K562 (cell line): ENCODE data around the gene CACNA2D3. TPM values are rescaled to one million over a fixed set of nuclear protein-coding genes. Genes with fewer than 3 reads are reported as not detected.

Experiments used
- ATAC-seq: fragments of 200-7000 bp; cut with Tn5 transposase; 3 replicates; pipeline ENCODE4 v1.9.1; 2020; ENCODE audit warnings: moderate library complexity
- BruUV-seq: library from RNA; stranded (reverse); fragments of 400-500 nt; replicated peaks from 2 replicates; lab custom pipeline; 2021; lab: Mats Ljungman, UMichigan
- CTCF ChIA-PET: fragments of 300-600 bp; formaldehyde crosslinking; extraction: SDS; loops from one replicate; lab custom pipeline; 2021; ENCODE audit warnings: low intra/inter-chr PET ratio; lab: Yijun Ruan, JAX
- POLR2A ChIA-PET: fragments of 300-600, 350-650 bp; sonication (Branson Sonifier 250); formaldehyde crosslinking; extraction: SDS; loops from one replicate; lab custom pipeline; 2021; ENCODE audit warnings: antibody characterized with exemption, inconsistent platforms; lab: Yijun Ruan, JAX
- DNase-seq, 4 experiments: peaks; one replicate each; pipeline versions ENCODE4 v3.0.0 to v3.0.0-alpha.2; 2011 to 2018; ENCODE audit warnings: low spot score in 3 of 4, mixed read lengths in 3 of 4; ENCODE audit errors: extremely low read depth in 1 of 4
- FAIRE-seq: peaks from 2 replicates; lab custom pipeline; 2011; peaks lifted over from hg19 to GRCh38; lab: Jason Lieb, UNC
- H2AFZ ChIP-seq: 2 replicates; pipeline ENCODE4 v1.6.0; 2011; ENCODE audit warnings: low read depth, low read length, control low read depth, inconsistent platforms
- H3K27ac ChIP-seq: fragments of 200-600 bp; 3 replicates; pipeline ENCODE4 v1.8.0; 2011; ENCODE audit warnings: low read depth, mild to moderate bottlenecking, control low read depth, inconsistent platforms, low read length, moderate library complexity, mixed read lengths; ENCODE audit errors: extremely low read depth
- H3K27me3 ChIP-seq, 2 experiments: fragments of 300-600 bp in 1 of 2; 2 replicates in 1 of 2; 3 replicates in 1 of 2; pipeline versions ENCODE4 v1.6.0 to v1.8.0; 2011; ENCODE audit warnings: inconsistent platforms in 2 of 2, low read length in 2 of 2, mild to moderate bottlenecking in 1 of 2, mixed read lengths in 1 of 2, moderate library complexity in 1 of 2; ENCODE audit not compliant: control insufficient read depth in 2 of 2, insufficient read depth in 2 of 2
- H3K36me3 ChIP-seq: fragments of 300-600 bp; 3 replicates; pipeline ENCODE4 v1.8.0; 2011; ENCODE audit warnings: mild to moderate bottlenecking, low read length, inconsistent platforms; ENCODE audit not compliant: control insufficient read depth, insufficient read depth
- H3K4me1 ChIP-seq, 2 experiments: fragments of 200-600 bp in 1 of 2; replicated peaks in 1 of 2; 2 replicates in 1 of 2; 3 replicates in 1 of 2; pipeline versions ENCODE4 v1.5.1 to v1.8.0; 2011; ENCODE audit warnings: inconsistent platforms in 2 of 2, low read length in 2 of 2, mild to moderate bottlenecking in 1 of 2, mixed read lengths in 1 of 2, moderate library complexity in 1 of 2; ENCODE audit not compliant: control insufficient read depth in 2 of 2, insufficient read depth in 2 of 2
- H3K4me2 ChIP-seq: 2 replicates; pipeline ENCODE4 v1.6.1; 2011; ENCODE audit warnings: low read length, control low read depth, inconsistent platforms, mixed read lengths; ENCODE audit not compliant: insufficient read depth
- H3K4me3 ChIP-seq: fragments of 200-600 bp; sonication (generic), shearing (Covaris generic); 2 replicates; pipeline ENCODE4 v1.5.1; 2016; ENCODE audit warnings: control low read depth, inconsistent platforms
- H3K79me2 ChIP-seq: fragments of 200-600 bp; 3 replicates; pipeline ENCODE4 v1.8.0; 2011; ENCODE audit warnings: low read length, inconsistent platforms; ENCODE audit not compliant: control insufficient read depth, insufficient read depth
- H3K9ac ChIP-seq, 2 experiments: 2 replicates each; pipeline versions ENCODE4 v1.6.0 to v1.6.1; 2011; ENCODE audit warnings: low read depth in 2 of 2, low read length in 2 of 2, control low read depth in 1 of 2, inconsistent platforms in 1 of 2, mild to moderate bottlenecking in 1 of 2, mixed read lengths in 1 of 2; ENCODE audit not compliant: insufficient read depth in 1 of 2
- H3K9me1 ChIP-seq: one replicate; pipeline ENCODE4 v1.6.0; 2011; ENCODE audit warnings: inconsistent platforms, mild to moderate bottlenecking, low read length, moderate library complexity; ENCODE audit not compliant: control insufficient read depth, insufficient read depth
- H3K9me3 ChIP-seq: replicated peaks from 2 replicates; pipeline ENCODE4 v1.5.1; 2011; ENCODE audit warnings: low read depth, low read length, inconsistent platforms; ENCODE audit not compliant: control insufficient read depth, insufficient read depth
- H4K20me1 ChIP-seq: replicated peaks from 2 replicates; pipeline ENCODE4 v1.6.1; 2011; ENCODE audit warnings: low read length, inconsistent platforms, mixed read lengths; ENCODE audit not compliant: control insufficient read depth, insufficient read depth
- CHD2 ChIP-seq: IDR thresholded peaks from 2 replicates; pipeline ENCODE4 v1.6.1; 2011; ENCODE audit warnings: low read depth, low read length
- HLTF ChIP-seq: fragments of 450-650 bp; IDR thresholded peaks from 2 replicates; pipeline ENCODE4 v1.6.1; 2016
- LCOR ChIP-seq: sonication (generic); formaldehyde crosslinking; IDR thresholded peaks from 2 replicates; pipeline ENCODE4 v1.8.0; 2022; ENCODE audit warnings: mild to moderate bottlenecking, missing genetic modification reagents
- NR0B1 ChIP-seq: fragments of 450-650 bp; IDR thresholded peaks from one replicate; pipeline ENCODE4 v1.6.1; 2018; ENCODE audit warnings: mild to moderate bottlenecking, moderate library complexity; ENCODE audit not compliant: partially characterized antibody
- RBFOX2 ChIP-seq: fragments of 200-400 bp; formaldehyde crosslinking; IDR thresholded peaks from 2 replicates; pipeline ENCODE4 v1.6.1; 2017; ENCODE audit warnings: low read depth, mild to moderate bottlenecking, low read length, moderate library complexity
- SAP30 ChIP-seq: fragments of 200-600 bp; sonication (generic); IDR thresholded peaks from 2 replicates; pipeline ENCODE4 v1.6.1; 2012; ENCODE audit warnings: borderline replicate concordance, low read depth, mild to moderate bottlenecking, moderate library complexity, low read length, control low read depth, inconsistent platforms; ENCODE audit not compliant: insufficient read depth, poor library complexity, severe bottlenecking
- SRF ChIP-seq, 2 experiments: fragments of 250-450, 450-650 bp in 1 of 2; sonication (Bioruptor Pico) in 1 of 2; sonication (generic) in 1 of 2; formaldehyde crosslinking; IDR thresholded peaks; 2 replicates each; pipeline versions ENCODE4 v1.5.0 to v1.5.1; 2020 to 2022; ENCODE audit warnings: mild to moderate bottlenecking in 1 of 2, missing genetic modification reagents in 1 of 2
- SRSF3 ChIP-seq: fragments of 200-400 bp; formaldehyde crosslinking; IDR thresholded peaks from 2 replicates; pipeline ENCODE4 v1.6.1; 2016; ENCODE audit warnings: mild to moderate bottlenecking, low read length, moderate library complexity; ENCODE audit not compliant: insufficient read depth
- ZBTB5 ChIP-seq: fragments of 450-650 bp; IDR thresholded peaks from 2 replicates; pipeline ENCODE4 v1.6.1; 2017; ENCODE audit warnings: antibody characterized with exemption
- ZFPM2 ChIP-seq: fragments of 250-450 bp; sonication (Bioruptor Pico); IDR thresholded peaks from 2 replicates; pipeline ENCODE4 v1.5.1; 2022; ENCODE audit warnings: mild to moderate bottlenecking
- ZKSCAN1 ChIP-seq: fragments of 150-350 bp; IDR thresholded peaks from 2 replicates; pipeline ENCODE4 v1.6.1; 2016; ENCODE audit warnings: low read depth, low read length
- ZNF695 ChIP-seq: fragments of 450-650 bp; formaldehyde crosslinking; IDR thresholded peaks from 2 replicates; pipeline ENCODE4 v1.4.0; 2020; ENCODE audit warnings: mild to moderate bottlenecking, moderate library complexity
- whole genome bisulfite sequencing: fragments of 100-300 bp; shearing (Covaris generic); methylation state at CpG from one replicate; pipeline ENCODE4 v1.1.6; 2016; ENCODE audit warnings: low coverage, mixed read lengths; ENCODE audit not compliant: insufficient coverage; ENCODE audit errors: missing lambda C conversion rate; 5-methylcytosine and 5-hydroxymethylcytosine counted together
- in situ Hi-C: fragments of 300-500 bp; cut with MboI; formaldehyde crosslinking; loops from 4 replicates; pipeline ENCODE4 v1.15.0; 2018; ENCODE audit warnings: inconsistent platforms, mixed read lengths
- intact Hi-C: fragments of 100-400 bp; cut with micrococcal nuclease; formaldehyde crosslinking; loops from 2 replicates; pipeline ENCODE4 v1.14.2; 2022
- polyA plus RNA-seq, 8 experiments: library from polyadenylated mRNA; depleted of rRNA in 4 of 8; stranded (reverse) in 5 of 8; unstranded in 3 of 8; fragments of >200 nt; fragmentation: Nextera tagmentation in 2 of 8; fragmentation: Illumina TruSeq in 1 of 8; extraction: Ambion mirVana in 2 of 8; extraction: Trizol in 1 of 8; gene quantifications; 2 replicates each; pipeline versions ENCODE4 v1.2.1 to v1.2.3, GENCODE V29; 2011 to 2014; ENCODE audit warnings: inconsistent platforms in 1 of 8, missing spikeins in 1 of 8
- total RNA-seq, 7 experiments: library from RNA; depleted of rRNA in 6 of 7; stranded (reverse); fragments of >200 nt in 6 of 7; fragmentation: Illumina TruSeq in 2 of 7; extraction: Trizol in 2 of 7; gene quantifications; 2 replicates each; pipeline versions ENCODE4 v1.2.1 to v1.2.3, GENCODE V29; 2011 to 2021; ENCODE audit warnings: low replicate concordance in 1 of 7
- TF ChIP-seq, protein P1 (sequence below): IDR thresholded peaks from 3 replicates; pipeline ENCODE4 v1.6.1; 2011; ENCODE audit warnings: borderline replicate concordance, mild to moderate bottlenecking, moderate library complexity; ENCODE audit not compliant: insufficient read length; ENCODE audit errors: extremely low read depth
- TF ChIP-seq, protein P2 (sequence below): sonication (generic); formaldehyde crosslinking; IDR thresholded peaks from 2 replicates; pipeline ENCODE4 v1.8.0; 2022; ENCODE audit warnings: missing genetic modification reagents, mild to moderate bottlenecking, borderline replicate concordance

Gene CACNA2D3
- total and polyA plus RNA-seq, 9 of the 15 experiments (the other 6 are each of a cell fraction or from before 2014, with no cell fraction given) = 0.01 TPM; not detected in 8

DNA sequence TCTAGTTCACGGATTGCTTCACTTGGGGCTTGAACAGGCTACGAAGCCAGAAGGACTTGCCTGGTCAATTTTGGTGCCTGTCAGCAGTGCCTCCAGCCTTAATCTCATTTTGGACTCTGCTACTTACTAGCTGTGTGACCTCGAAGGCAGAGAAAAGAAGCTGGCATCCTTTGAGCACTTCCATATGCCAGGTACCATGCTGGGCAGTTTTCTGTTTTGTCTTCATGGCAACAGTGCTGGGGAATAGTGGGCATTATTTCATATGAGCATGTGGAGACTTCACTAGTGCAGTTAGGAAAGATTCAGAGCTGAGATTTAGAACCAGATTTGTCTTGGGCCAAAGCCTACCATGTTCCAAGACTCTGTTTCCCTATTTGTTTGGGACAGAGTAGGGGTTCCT lies 713.3 kb downstream of the CACNA2D3 start (continued):
- TF ChIP-seq NR0B1 (no peak), ZNF695 (no peak), SAP30 (no peak)
- TF ChIP-seq, protein P1, sequence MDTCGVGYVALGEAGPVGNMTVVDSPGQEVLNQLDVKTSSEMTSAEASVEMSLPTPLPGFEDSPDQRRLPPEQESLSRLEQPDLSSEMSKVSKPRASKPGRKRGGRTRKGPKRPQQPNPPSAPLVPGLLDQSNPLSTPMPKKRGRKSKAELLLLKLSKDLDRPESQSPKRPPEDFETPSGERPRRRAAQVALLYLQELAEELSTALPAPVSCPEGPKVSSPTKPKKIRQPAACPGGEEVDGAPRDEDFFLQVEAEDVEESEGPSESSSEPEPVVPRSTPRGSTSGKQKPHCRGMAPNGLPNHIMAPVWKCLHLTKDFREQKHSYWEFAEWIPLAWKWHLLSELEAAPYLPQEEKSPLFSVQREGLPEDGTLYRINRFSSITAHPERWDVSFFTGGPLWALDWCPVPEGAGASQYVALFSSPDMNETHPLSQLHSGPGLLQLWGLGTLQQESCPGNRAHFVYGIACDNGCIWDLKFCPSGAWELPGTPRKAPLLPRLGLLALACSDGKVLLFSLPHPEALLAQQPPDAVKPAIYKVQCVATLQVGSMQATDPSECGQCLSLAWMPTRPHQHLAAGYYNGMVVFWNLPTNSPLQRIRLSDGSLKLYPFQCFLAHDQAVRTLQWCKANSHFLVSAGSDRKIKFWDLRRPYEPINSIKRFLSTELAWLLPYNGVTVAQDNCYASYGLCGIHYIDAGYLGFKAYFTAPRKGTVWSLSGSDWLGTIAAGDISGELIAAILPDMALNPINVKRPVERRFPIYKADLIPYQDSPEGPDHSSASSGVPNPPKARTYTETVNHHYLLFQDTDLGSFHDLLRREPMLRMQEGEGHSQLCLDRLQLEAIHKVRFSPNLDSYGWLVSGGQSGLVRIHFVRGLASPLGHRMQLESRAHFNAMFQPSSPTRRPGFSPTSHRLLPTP = no peak

DNA sequence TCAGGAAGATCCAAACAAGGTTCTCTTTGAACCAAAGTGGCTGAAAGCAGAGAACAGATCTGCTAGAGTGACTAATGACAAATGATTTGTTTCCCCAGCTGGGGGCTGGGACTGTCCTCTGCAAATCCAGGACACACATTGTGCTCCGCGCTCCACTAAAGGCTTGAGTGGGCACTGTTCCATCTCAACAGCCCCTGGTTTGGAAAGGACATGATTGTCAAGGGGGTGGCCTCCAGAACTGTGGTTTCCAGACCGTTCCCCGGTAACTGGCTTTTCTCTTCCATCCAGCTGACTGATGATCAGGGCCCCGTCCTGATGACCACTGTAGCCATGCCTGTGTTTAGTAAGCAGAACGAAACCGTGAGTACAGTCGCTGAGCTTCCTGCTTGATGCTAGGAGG lies 714.5 kb downstream of the CACNA2D3 start:
- Histone ChIP-seq H3K4me2 (no peak overlapping the region), H2AFZ (no peak overlapping the region), H3K27ac (no peak overlapping the region), H3K79me2 (no peaks in the 10 kb centered on the region), H3K36me3 (no peaks in the 10 kb centered on the region), H3K9me1 (no peaks in the 10 kb centered on the region), H4K20me1 (no peaks in the 10 kb centered on the region), H3K4me3 (no peak overlapping the region), H3K4me1 (no peaks in the 10 kb centered on the region), H3K9ac (no peak overlapping the region), H3K27me3 (no peaks in the 10 kb centered on the region), H3K9me3 (no peaks in the 10 kb centered on the region)
- ChIA-PET CTCF (no interaction called here), POLR2A (no interaction called here)
- intact Hi-C loops (no loop called here), in situ Hi-C loops (no loop called here)
- 0% methylated on average over 2 of the region's 8 CpGs for WGBS
- FAIRE-seq (no peak), ATAC-seq (no peak), DNase-seq (no peak)
- no TSS peak for BruUV-seq
- TF ChIP-seq, protein P2, sequence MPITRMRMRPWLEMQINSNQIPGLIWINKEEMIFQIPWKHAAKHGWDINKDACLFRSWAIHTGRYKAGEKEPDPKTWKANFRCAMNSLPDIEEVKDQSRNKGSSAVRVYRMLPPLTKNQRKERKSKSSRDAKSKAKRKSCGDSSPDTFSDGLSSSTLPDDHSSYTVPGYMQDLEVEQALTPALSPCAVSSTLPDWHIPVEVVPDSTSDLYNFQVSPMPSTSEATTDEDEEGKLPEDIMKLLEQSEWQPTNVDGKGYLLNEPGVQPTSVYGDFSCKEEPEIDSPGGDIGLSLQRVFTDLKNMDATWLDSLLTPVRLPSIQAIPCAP (CRISPR knock-in tag) = no peak
- TF ChIP-seq RBFOX2 (no peak), LCOR (CRISPR knock-in tag) (no peak), ZBTB5 (no peak), HLTF (no peak), CHD2 (no peak), ZKSCAN1 (no peak), SRF (CRISPR knock-in tag; IDR thresholded peaks at IDR 0.05) (no peak), SRSF3 (no peak), ZFPM2 (CRISPR knock-in tag) (no peak)
